ENCODE results near the gene LRRC36.

Gene LRRC36

GRCh38 chr16:67284699-67285646 lies 41.6 kb upstream of the LRRC36 start:
- H3K9me3 ChIP-seq (ENCODE audit: control insufficient read depth, insufficient read depth, low read depth, low read length), result no peaks in the 10 kb centered on the region
- CTCF ChIA-PET, result interaction anchor here (0.6 to 3.8 kb wide), 27 partner anchors 8 to 186 kb away, joined by 3 to 26 read pairs (median 3); partner anchors contain the start of genes KCTD19, LRRC36, SLC9A5 and TMEM208
- H3K27ac ChIP-seq (ENCODE audit: extremely low read depth, low read depth, low read length), result no peak overlapping the region
- POLR2A ChIA-PET, result interaction anchor here (0.5 to 0.6 kb wide), 2 partner anchors 34 to 35 kb away, joined by 3 to 4 read pairs; no protein-coding TSS in a partner anchor
- peak; percentile 33; the same call in 1 of the 2 replicates for TF ChIP-seq ZBTB17 (tag by site-specific recombination; IDR thresholded peaks at IDR 0.05)
- TF ChIP-seq CTCF (tag by site-specific recombination; IDR thresholded peaks at IDR 0.05), result peak; percentile 48; the same call in 1 of the 2 replicates
- TF ChIP-seq ZNF138 (tag by site-specific recombination; IDR thresholded peaks at IDR 0.05; ENCODE audit: borderline replicate concordance), result no peak
- H3K36me3 ChIP-seq (ENCODE audit: control insufficient read depth in 2 of 2, insufficient read depth in 1 of 2, low read length in 2 of 2), result peaks cover 0 to 44% of the 10 kb centered on the region in 2 experiments; a peak in 1 of 3 replicates
- no peak overlapping the region for H3K4me3 ChIP-seq (ENCODE audit: low read depth, low read length)
- no peaks in the 10 kb centered on the region for H3K4me1 ChIP-seq (ENCODE audit: control insufficient read depth, insufficient read depth, low read length)

- POLR2A ChIA-PET, result interaction anchor here (0.7 to 0.8 kb wide), 2 partner anchors 53 to 88 kb away, joined by 3 to 5 read pairs; no protein-coding TSS in a partner anchor
Measured at GRCh38 chr16:67286441-67287235, 40.0 kb upstream of the LRRC36 start.

More at GRCh38 chr16:67286441-67287235, 40.0 kb upstream of the LRRC36 start:
- Histone ChIP-seq H3K27ac (ENCODE audit: extremely low read depth, low read depth, low read length) (no peak overlapping the region), H3K9me3 (ENCODE audit: control insufficient read depth, insufficient read depth, low read depth, low read length) (no peaks in the 10 kb centered on the region), H3K36me3 (ENCODE audit: control insufficient read depth in 2 of 2, insufficient read depth in 1 of 2, low read length in 2 of 2) (peaks cover 0 to 42% of the 10 kb centered on the region in 2 experiments; a peak in 1 of 3 replicates), H3K4me3 (ENCODE audit: low read depth, low read length) (no peak overlapping the region), H3K4me1 (ENCODE audit: control insufficient read depth, insufficient read depth, low read length) (no peaks in the 10 kb centered on the region)
- TF ChIP-seq EGR2 (tag by site-specific recombination; IDR thresholded peaks at IDR 0.05; ENCODE audit: low read depth) (0 out of 2 replicates have a peak, but pooled peaks have one; percentile 10), REST (tag by site-specific recombination; IDR thresholded peaks at IDR 0.05) (no peak), PBX3 (CRISPR knock-in tag; IDR thresholded peaks at IDR 0.05) (no peak), YY2 (tag by site-specific recombination; IDR thresholded peaks at IDR 0.05) (no peak), ZBTB44 (tag by site-specific recombination; IDR thresholded peaks at IDR 0.05) (no peak), ZNF157 (tag by site-specific recombination; IDR thresholded peaks at IDR 0.05) (no peak), ZNF426 (tag by site-specific recombination; IDR thresholded peaks at IDR 0.05) (no peak)
- CTCF ChIA-PET, result interaction anchor here (0.6 to 3.8 kb wide), 2 partner anchors 10 to 359 kb away, joined by 3 to 26 read pairs; no protein-coding TSS in a partner anchor
